HepG2 (cell line): ENCODE measurements around the gene ARHGEF3. TPM values are rescaled to one million over a fixed set of nuclear protein-coding genes. Genes with fewer than 3 reads are reported as not detected.

Source experiments
- ARHGAP35 ChIP-seq: sonication (generic); formaldehyde crosslinking; IDR thresholded peaks from 2 replicates; pipeline ENCODE4 v1.9.0; 2022; ENCODE audit warnings: mild to moderate bottlenecking, inconsistent platforms, moderate library complexity, missing genetic modification reagents, borderline replicate concordance
- CCAR2 ChIP-seq: fragments of 200-400 bp; formaldehyde crosslinking; optimal IDR thresholded peaks from 2 replicates; pipeline ENCODE3; 2018; ENCODE audit warnings: low read depth, mild to moderate bottlenecking, low read length, moderate library complexity
- CTCF ChIP-seq: sonication (generic); formaldehyde crosslinking; IDR thresholded peaks from 2 replicates; pipeline ENCODE4 v1.5.0; 2020; ENCODE audit warnings: mild to moderate bottlenecking, missing genetic modification reagents, moderate library complexity
- ETS1 ChIP-seq: sonication (generic); formaldehyde crosslinking; IDR thresholded peaks from 2 replicates; pipeline ENCODE4 v1.4.0; 2020; ENCODE audit warnings: missing genetic modification reagents
- HOXA5 ChIP-seq: sonication (generic); formaldehyde crosslinking; IDR thresholded peaks from 2 replicates; pipeline ENCODE4 v1.4.0; 2020; ENCODE audit warnings: missing genetic modification reagents
- ISL2 ChIP-seq: sonication (generic); formaldehyde crosslinking; IDR thresholded peaks from 2 replicates; pipeline ENCODE4 v1.5.0; 2020; ENCODE audit warnings: missing genetic modification reagents
- KAT7 ChIP-seq: IDR thresholded peaks from 2 replicates; pipeline ENCODE4 v1.6.1; 2018; ENCODE audit warnings: borderline replicate concordance, missing compliant biosample characterization
- NR2F2 ChIP-seq: IDR thresholded peaks from 2 replicates; pipeline ENCODE4 v1.6.1; 2012; ENCODE audit warnings: low read depth, inconsistent platforms, borderline replicate concordance
- PCBP1 ChIP-seq: fragments of 200-400 bp; formaldehyde crosslinking; IDR thresholded peaks from 2 replicates; pipeline ENCODE4 v1.6.1; 2017; ENCODE audit warnings: mild to moderate bottlenecking, low read depth, low read length, borderline replicate concordance
- POGZ ChIP-seq: sonication (generic); formaldehyde crosslinking; IDR thresholded peaks from 2 replicates; pipeline ENCODE4 v1.4.0; 2020; ENCODE audit warnings: mild to moderate bottlenecking, missing genetic modification reagents
- REL ChIP-seq: sonication (generic); formaldehyde crosslinking; conservative IDR thresholded peaks from 2 replicates; pipeline ENCODE4 v1.8.0; 2022; ENCODE audit warnings: mild to moderate bottlenecking, missing genetic modification reagents, moderate library complexity
- TBL1XR1 ChIP-seq: fragments of 150-350 bp; IDR thresholded peaks from 2 replicates; pipeline ENCODE4 v1.6.1; 2014; ENCODE audit warnings: borderline replicate concordance, low read length; ENCODE audit not compliant: partially characterized antibody
- TFAP4 ChIP-seq: sonication (generic); IDR thresholded peaks from 2 replicates; pipeline ENCODE4 v1.6.1; 2016; ENCODE audit warnings: low read depth, borderline replicate concordance
- ZBTB10 ChIP-seq: sonication (generic); formaldehyde crosslinking; IDR thresholded peaks from 2 replicates; pipeline ENCODE4 v1.4.0; 2020; ENCODE audit warnings: missing genetic modification reagents, borderline replicate concordance
- ZNF382 ChIP-seq: sonication (generic); formaldehyde crosslinking; IDR thresholded peaks from 2 replicates; pipeline ENCODE4 v1.5.0; 2020; ENCODE audit warnings: missing genetic modification reagents, mild to moderate bottlenecking, borderline replicate concordance
- ZNF414 ChIP-seq: sonication (generic); formaldehyde crosslinking; IDR thresholded peaks from 2 replicates; pipeline ENCODE4 v1.5.0; 2020; ENCODE audit warnings: missing genetic modification reagents
- ZNF768 ChIP-seq: sonication (generic); formaldehyde crosslinking; IDR thresholded peaks from 2 replicates; pipeline ENCODE4 v1.4.0; 2020; ENCODE audit warnings: missing genetic modification reagents
- ZNF784 ChIP-seq: sonication (generic); formaldehyde crosslinking; IDR thresholded peaks from 2 replicates; pipeline ENCODE4 v1.5.1; 2020; ENCODE audit warnings: missing genetic modification reagents, mild to moderate bottlenecking, borderline replicate concordance
- ZSCAN9 ChIP-seq: IDR thresholded peaks from 2 replicates; pipeline ENCODE4 v1.6.1; 2016; ENCODE audit warnings: borderline replicate concordance
- polyA plus RNA-seq, 8 experiments: library from polyadenylated mRNA; depleted of rRNA in 3 of 8; stranded (reverse) in 7 of 8; unstranded in 1 of 8; fragments of >200 nt; fragmentation: Illumina TruSeq in 4 of 8; extraction: Trizol in 4 of 8; gene quantifications; 2 replicates each; pipeline versions ENCODE4 v1.2.1 to v1.2.3, GENCODE V29; 2011 to 2016; ENCODE audit warnings: low read depth in 4 of 8, missing spikeins in 1 of 8, mixed read lengths in 1 of 8; ENCODE audit not compliant: insufficient read depth in 1 of 8
- total RNA-seq, 5 experiments: library from RNA; depleted of rRNA; stranded (reverse); fragments of >200 nt; fragmentation: Illumina TruSeq; extraction: Trizol; gene quantifications; 2 replicates each; pipeline ENCODE4 v1.2.3, GENCODE V29; 2016; ENCODE audit warnings: low read depth in 1 of 5

The ARHGEF3 gene
- total and polyA plus RNA-seq, 2 of the 13 experiments (the other 11 are each of a cell fraction or from before 2014, with no cell fraction given) = 14.8 to 23.1 TPM

- TF ChIP-seq HOXA5 (CRISPR knock-in tag) (no peak), PCBP1 (no peak), ZBTB10 (CRISPR knock-in tag) (no peak), ZNF382 (CRISPR knock-in tag) (no peak), POGZ (CRISPR knock-in tag) (peak; percentile 51), CCAR2 (no peak), ZNF414 (CRISPR knock-in tag) (no peak), TBL1XR1 (no peak), ISL2 (0 out of 2 replicates have a peak, but pooled peaks have one; percentile 40), REL (no peak), ZNF768 (no peak), ARHGAP35 (CRISPR knock-in tag) (no peak), KAT7 (CRISPR knock-in tag) (no peak), ZSCAN9 (CRISPR knock-in tag) (peak; percentile 64; the same call in 1 of the 2 replicates), NR2F2 (no peak), ZNF784 (CRISPR knock-in tag) (no peak), TFAP4 (peak; percentile 40; the same call in 1 of the 2 replicates), CTCF (CRISPR knock-in tag) (peak; percentile 60), ETS1 (no peak)
Observed at GRCh38 chr3:56799251-56799882, 2.4 kb downstream of the ARHGEF3 start (continued).
